ENCODE measurements around the gene KLHL26. TPM values are rescaled to one million over a fixed set of nuclear protein-coding genes. Genes with fewer than 3 reads are reported as not detected.

The KLHL26 gene, protein sequence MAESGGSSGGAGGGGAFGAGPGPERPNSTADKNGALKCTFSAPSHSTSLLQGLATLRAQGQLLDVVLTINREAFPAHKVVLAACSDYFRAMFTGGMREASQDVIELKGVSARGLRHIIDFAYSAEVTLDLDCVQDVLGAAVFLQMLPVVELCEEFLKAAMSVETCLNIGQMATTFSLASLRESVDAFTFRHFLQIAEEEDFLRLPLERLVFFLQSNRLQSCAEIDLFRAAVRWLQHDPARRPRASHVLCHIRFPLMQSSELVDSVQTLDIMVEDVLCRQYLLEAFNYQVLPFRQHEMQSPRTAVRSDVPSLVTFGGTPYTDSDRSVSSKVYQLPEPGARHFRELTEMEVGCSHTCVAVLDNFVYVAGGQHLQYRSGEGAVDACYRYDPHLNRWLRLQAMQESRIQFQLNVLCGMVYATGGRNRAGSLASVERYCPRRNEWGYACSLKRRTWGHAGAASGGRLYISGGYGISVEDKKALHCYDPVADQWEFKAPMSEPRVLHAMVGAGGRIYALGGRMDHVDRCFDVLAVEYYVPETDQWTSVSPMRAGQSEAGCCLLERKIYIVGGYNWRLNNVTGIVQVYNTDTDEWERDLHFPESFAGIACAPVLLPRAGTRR
- total RNA-seq, result 8.6 and 8.9 TPM in 2 replicates

DNA sequence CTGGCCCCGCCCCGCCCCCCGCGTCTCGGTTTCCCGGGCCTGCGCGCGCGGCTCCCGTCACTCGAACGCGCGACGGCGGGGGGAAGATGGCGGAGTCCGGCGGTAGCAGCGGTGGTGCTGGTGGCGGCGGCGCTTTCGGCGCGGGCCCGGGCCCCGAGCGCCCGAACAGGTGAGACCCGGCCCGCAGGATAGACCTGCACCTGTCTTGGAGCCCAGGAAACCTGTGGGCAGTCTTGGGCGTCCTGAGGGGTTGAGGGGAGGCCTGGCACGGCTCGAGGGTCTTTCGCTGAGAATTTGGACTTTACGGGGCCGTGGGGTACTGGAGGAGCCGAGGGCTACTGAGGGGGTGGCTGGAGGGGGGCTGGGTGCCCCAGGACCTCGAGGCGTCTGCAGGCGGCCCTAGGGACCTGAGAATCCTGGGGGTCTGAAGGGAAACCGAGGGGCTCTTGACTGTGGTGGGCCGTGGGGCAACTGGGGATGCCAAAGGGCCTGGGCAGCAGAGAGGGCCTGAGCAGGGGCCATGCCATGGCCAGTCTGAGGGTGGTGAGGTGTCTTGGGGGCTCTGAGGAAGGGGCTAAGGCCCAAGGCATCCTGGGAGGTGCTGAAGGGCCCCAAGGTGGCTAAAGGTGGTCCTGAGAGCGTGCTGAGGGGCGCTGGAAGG, at the start of gene KLHL26:
TSS of gene KLHL26 (plus strand) at position 60 of the 661 bp plus-strand sequence. CDS start at position 87, 27 bp downstream.

GRCh38 chr19:18588611-18589379, 48.0 kb upstream of the KLHL26 start, which contains the start of gene REX1BD:
REX1BD (plus strand) TSS chr19:18588798; CDS start chr19:18588802, 4 bp downstream.

DNA sequence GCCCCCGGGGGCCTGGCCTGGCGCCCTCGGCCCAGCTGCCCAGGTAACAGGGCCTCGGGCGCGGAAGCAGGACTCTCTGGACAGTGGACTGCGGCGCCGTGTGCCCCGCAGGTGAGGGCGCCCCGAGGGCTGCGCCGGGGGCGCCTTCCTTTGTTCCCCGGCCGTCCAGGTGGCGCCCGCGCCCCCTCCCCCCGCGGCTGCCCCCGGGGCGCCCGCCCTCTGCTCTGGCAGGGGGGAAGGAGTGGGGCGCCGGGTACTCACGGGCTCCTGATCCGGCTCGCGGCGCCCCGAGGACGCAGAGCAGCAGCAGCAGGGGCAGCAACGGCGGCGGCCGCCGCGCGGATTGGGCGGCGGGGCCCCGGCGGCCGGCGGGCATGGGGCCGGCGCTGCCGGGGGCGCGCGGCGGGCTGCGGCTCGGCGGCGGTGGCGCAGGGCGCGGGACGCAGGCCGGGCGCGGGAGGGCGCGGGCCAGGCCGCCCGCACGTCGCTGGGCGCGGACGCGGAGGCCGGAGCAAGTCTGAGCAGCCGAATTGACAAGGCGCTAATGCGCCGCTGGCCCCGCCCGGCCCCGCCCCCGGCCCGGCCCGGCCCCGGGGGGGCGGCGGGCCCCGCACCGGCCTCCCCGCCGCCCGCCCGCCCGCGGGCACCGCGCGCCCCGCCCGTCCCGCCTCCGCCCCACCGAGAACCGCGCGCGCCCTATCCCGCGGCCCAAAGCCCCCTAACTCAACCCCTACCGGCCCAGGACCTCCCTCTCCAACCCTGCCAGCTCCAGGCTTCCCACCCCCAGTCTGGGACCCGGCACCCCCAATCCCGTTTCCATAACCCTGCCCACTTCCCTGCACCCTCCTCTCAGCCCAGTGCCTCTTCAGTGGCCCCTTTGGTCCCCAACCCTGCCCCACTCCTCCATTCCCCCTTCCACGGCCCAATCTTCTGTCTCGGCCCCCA, 30.3 kb upstream of the KLHL26 start, which contains the start of gene CRLF1:
TSS of gene CRLF1 (minus strand) at position 519 of the 945 bp plus-strand sequence. CDS start at position 376, 143 bp downstream.

DNA sequence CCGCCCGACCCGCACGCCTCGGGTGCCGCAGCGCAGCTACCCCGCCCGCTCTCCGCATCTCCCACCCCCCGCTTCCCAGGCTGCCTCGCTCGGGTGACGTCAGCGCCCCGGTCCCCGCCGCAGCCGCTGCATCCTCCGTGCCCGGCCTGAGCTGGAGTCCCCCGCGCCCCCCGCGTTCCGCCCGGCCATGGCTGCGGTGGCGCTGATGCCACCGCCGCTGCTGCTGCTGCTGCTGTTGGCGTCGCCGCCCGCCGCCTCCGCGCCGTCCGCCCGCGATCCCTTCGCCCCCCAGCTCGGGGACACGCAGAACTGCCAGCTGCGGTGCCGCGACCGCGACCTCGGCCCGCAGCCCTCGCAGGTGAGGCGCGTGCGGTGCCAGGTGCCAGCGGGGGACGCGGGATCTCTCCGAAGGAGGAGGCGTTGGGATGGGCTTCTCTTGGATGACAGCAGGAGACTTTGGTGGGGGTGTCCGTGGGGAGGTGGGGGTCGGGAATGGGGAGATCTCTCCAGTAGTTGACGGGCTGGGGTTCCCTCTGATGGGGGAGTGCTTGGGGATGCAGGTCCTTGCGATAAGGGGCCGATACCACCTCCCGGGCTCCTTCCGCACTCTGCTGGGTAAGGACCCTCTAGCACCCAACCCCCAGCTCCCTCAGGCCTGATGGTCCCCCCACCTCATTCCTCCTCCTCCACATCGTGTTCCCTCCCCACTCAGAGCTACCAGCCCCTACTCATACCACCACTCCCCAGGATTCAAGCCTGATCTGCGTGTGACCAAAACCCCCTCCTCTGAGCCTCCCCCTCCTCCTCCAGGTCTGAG, 23.8 kb upstream of the KLHL26 start, which contains the start of gene TMEM59L:
TSS of gene TMEM59L (plus strand) at position 99 of the 817 bp plus-strand sequence. CDS start at position 188, 89 bp downstream.

GRCh38 chr19:18683109-18683957, 46.5 kb downstream of the KLHL26 start, which contains the start of gene CRTC1:
CRTC1 (plus strand) TSS chr19:18683680; CDS start chr19:18683703, 23 bp downstream.

Other genes with a start within 250 kb of the KLHL26 start
- 0.06 TPM in 1 of 2 replicates, not detected in the other for gene LRRC25, start 239.4 kb upstream of the KLHL26 start, total RNA-seq
- 54.1 and 66.1 TPM in 2 replicates for gene SSBP4, start 217.6 kb upstream of the KLHL26 start, total RNA-seq
- gene ISYNA1, start 198.9 kb upstream of the KLHL26 start, total RNA-seq, result 9.6 and 10.8 TPM in 2 replicates
- gene ELL, start 115.0 kb upstream of the KLHL26 start, total RNA-seq, result 16.1 and 18.0 TPM in 2 replicates
- 256 and 259 TPM in 2 replicates for gene FKBP8, start 93.5 kb upstream of the KLHL26 start, total RNA-seq
- 70.0 and 82.8 TPM in 2 replicates for gene KXD1, start 79.2 kb upstream of the KLHL26 start, total RNA-seq
- gene UBA52, start 65.2 kb upstream of the KLHL26 start, total RNA-seq, result 850 and 972 TPM in 2 replicates
- 51.8 and 59.6 TPM in 2 replicates for gene REX1BD, start 48.2 kb upstream of the KLHL26 start, total RNA-seq
- 437 and 449 TPM in 2 replicates for gene CRLF1, start 30.2 kb upstream of the KLHL26 start, total RNA-seq
- 3.1 and 4.0 TPM in 2 replicates for gene TMEM59L, start 24.2 kb upstream of the KLHL26 start, total RNA-seq
- gene CRTC1, start 46.7 kb downstream of the KLHL26 start, total RNA-seq, result 2.6 and 2.7 TPM in 2 replicates
- 1.7 and 8.7 TPM in 2 replicates for gene COMP, start 154.3 kb downstream of the KLHL26 start, total RNA-seq
- gene UPF1, start 194.9 kb downstream of the KLHL26 start, total RNA-seq, result 59.7 and 76.2 TPM in 2 replicates

Measured in aortic smooth muscle cell (primary cell).